Left ventricle myocardium superior (tissue), 1 donor: ENCODE data around the gene MEST. TPM values are rescaled to one million over a fixed set of nuclear protein-coding genes. Genes with fewer than 3 reads are reported as not detected.
"Not testable (repeated sequence)": the region's sequence is repeated elsewhere in the genome, so short reads cannot be mapped to it uniquely, and the experiment has no call there.

ENCODE experiments used
- ATAC-seq: fragments of 200-7000 bp; cut with Tn5 transposase; one replicate; pipeline ENCODE4 v1.9.1; 2020; ENCODE audit warnings: mild to moderate bottlenecking, moderate library complexity
- DNase-seq: peaks from one replicate; pipeline ENCODE4 v3.0.0-alpha.2; 2020
- intact Hi-C: fragments of 100-400 bp; cut with micrococcal nuclease; formaldehyde crosslinking; loops from one replicate; pipeline ENCODE4 v1.11.0; 2022
- long read RNA-seq: library from polyadenylated mRNA; unstranded; transcript quantifications from one replicate; pipeline ENCODE4 v2.0.0, GENCODE V29; 2021
- total RNA-seq: library from RNA; stranded (reverse); fragmentation: NEBNext Ultra II Directional; extraction: Animal tissue kit (Norgen Biotek cat#: 25700); gene quantifications from one replicate; pipeline ENCODE4 v1.2.1, GENCODE V29; 2021
- donor health status: DM: no; HTN: yes; CAD: no; lungs with severe emphysema.

The MEST gene
- 4.2 TPM for total RNA-seq
- long read RNA-seq, partial matches to known transcripts, result 0 of 4 reads
- long read RNA-seq, other reads (novel, unspliced or antisense), result 0 of 4 reads

GRCh38 chr7:130491841-130492522, at the start of gene MEST:
Gene MEST (plus strand): TSS chr7:130492085. CDS start chr7:130492314, 229 bp downstream.
- intact Hi-C loops, result no loop called here
- ATAC-seq, result peak; percentile 57
- DNase-seq, result peak; percentile 31

GRCh38 chr7:130442601-130443000, 49.3 kb upstream of the MEST start:
- ATAC-seq (no peak), DNase-seq (no peak)
- intact Hi-C loops, result no loop called here

- no peak for ATAC-seq
- intact Hi-C loops, result no loop called here
- no peak for DNase-seq
Measured at GRCh38 chr7:130444234-130444633, 47.7 kb upstream of the MEST start.

GRCh38 chr7:130444751-130445407, 47.0 kb upstream of the MEST start:
- intact Hi-C loops, result no loop called here
- ATAC-seq (no peak), DNase-seq (no peak)

- DNase-seq (no peak), ATAC-seq (no peak)
- intact Hi-C loops, result no loop called here
Measured at GRCh38 chr7:130446259-130446658, 45.6 kb upstream of the MEST start.

GRCh38 chr7:130451344-130451743, 40.5 kb upstream of the MEST start:
- intact Hi-C loops, ATAC-seq, DNase-seq: not testable (repeated sequence)

GRCh38 chr7:130452951-130453350, 38.9 kb upstream of the MEST start:
- intact Hi-C loops, result no loop called here
- no peak for ATAC-seq
- no peak for DNase-seq

- ATAC-seq (no peak), DNase-seq (no peak)
- intact Hi-C loops, result no loop called here
Measured at GRCh38 chr7:130454959-130455358, 36.9 kb upstream of the MEST start.

GRCh38 chr7:130458257-130458656, 33.6 kb upstream of the MEST start:
- ATAC-seq (no peak), DNase-seq (no peak)
- intact Hi-C loops, result no loop called here

- intact Hi-C loops, result no loop called here
- no peak for ATAC-seq
- DNase-seq, result no peak
Measured at GRCh38 chr7:130461272-130461671, 30.6 kb upstream of the MEST start.

- ATAC-seq (no peak), DNase-seq (no peak)
- intact Hi-C loops, result no loop called here
Measured at GRCh38 chr7:130463553-130464434, 28.1 kb upstream of the MEST start.

GRCh38 chr7:130468612-130469011, 23.3 kb upstream of the MEST start:
- intact Hi-C loops, result no loop called here
- DNase-seq, result no peak
- no peak for ATAC-seq

- ATAC-seq (no peak), DNase-seq (no peak)
- intact Hi-C loops, result no loop called here
Measured at GRCh38 chr7:130471974-130472373, 19.9 kb upstream of the MEST start.

- intact Hi-C loops, result no loop called here
- DNase-seq (no peak), ATAC-seq (no peak)
Measured at GRCh38 chr7:130473289-130473688, 18.6 kb upstream of the MEST start.

- DNase-seq (no peak), ATAC-seq (no peak)
- intact Hi-C loops, result no loop called here
Measured at GRCh38 chr7:130473876-130474275, 18.0 kb upstream of the MEST start.

GRCh38 chr7:130475776-130476175, 16.1 kb upstream of the MEST start:
- DNase-seq (no peak), ATAC-seq (no peak)
- intact Hi-C loops, result no loop called here

GRCh38 chr7:130476297-130477150, 15.4 kb upstream of the MEST start:
- DNase-seq (no peak), ATAC-seq (no peak)
- intact Hi-C loops, result no loop called here

- intact Hi-C loops, result no loop called here
- DNase-seq, result no peak
- ATAC-seq, result no peak
Measured at GRCh38 chr7:130478991-130479390, 12.9 kb upstream of the MEST start.
